HL-60 (cell line): ENCODE results near the gene MTX2.

Experiments used
- POLR2AphosphoS5 ChIP-seq: IDR thresholded peaks from 2 replicates; pipeline ENCODE4 v1.6.1; 2012; ENCODE audit warnings: low read depth
- TF ChIP-seq, protein P1 (sequence below): IDR thresholded peaks from one replicate; pipeline ENCODE4 v1.5.1; 2011; ENCODE audit warnings: low read length, control low read depth, inconsistent platforms; ENCODE audit not compliant: insufficient read depth
- TF ChIP-seq, protein P2 (sequence below): IDR thresholded peaks from 2 replicates; pipeline ENCODE4 v1.6.1; 2012; ENCODE audit warnings: low read depth; ENCODE audit not compliant: insufficient replicate concordance

DNA sequence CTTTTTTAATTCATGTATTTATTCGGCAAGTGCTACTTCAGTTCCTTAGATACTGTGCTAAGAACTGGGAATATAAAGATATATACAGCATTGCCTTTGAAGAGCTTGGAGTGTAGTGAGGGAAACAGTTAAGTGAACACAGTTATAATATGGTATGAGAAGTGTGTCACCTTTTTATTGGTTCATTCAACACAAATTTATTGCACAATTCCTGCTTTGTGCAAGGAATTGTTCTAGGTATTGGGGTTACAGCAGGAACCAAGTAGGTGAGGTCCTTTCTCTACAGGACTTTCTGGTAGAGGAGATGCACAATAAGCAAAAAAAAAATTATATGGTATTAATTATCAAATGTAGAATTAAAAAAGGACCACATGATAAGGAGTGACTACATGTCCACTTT is 65.5 kb downstream of the MTX2 start:
- TF ChIP-seq, protein P1, sequence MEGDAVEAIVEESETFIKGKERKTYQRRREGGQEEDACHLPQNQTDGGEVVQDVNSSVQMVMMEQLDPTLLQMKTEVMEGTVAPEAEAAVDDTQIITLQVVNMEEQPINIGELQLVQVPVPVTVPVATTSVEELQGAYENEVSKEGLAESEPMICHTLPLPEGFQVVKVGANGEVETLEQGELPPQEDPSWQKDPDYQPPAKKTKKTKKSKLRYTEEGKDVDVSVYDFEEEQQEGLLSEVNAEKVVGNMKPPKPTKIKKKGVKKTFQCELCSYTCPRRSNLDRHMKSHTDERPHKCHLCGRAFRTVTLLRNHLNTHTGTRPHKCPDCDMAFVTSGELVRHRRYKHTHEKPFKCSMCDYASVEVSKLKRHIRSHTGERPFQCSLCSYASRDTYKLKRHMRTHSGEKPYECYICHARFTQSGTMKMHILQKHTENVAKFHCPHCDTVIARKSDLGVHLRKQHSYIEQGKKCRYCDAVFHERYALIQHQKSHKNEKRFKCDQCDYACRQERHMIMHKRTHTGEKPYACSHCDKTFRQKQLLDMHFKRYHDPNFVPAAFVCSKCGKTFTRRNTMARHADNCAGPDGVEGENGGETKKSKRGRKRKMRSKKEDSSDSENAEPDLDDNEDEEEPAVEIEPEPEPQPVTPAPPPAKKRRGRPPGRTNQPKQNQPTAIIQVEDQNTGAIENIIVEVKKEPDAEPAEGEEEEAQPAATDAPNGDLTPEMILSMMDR: no peak
- no peak for TF ChIP-seq POLR2AphosphoS5
- TF ChIP-seq, protein P2, sequence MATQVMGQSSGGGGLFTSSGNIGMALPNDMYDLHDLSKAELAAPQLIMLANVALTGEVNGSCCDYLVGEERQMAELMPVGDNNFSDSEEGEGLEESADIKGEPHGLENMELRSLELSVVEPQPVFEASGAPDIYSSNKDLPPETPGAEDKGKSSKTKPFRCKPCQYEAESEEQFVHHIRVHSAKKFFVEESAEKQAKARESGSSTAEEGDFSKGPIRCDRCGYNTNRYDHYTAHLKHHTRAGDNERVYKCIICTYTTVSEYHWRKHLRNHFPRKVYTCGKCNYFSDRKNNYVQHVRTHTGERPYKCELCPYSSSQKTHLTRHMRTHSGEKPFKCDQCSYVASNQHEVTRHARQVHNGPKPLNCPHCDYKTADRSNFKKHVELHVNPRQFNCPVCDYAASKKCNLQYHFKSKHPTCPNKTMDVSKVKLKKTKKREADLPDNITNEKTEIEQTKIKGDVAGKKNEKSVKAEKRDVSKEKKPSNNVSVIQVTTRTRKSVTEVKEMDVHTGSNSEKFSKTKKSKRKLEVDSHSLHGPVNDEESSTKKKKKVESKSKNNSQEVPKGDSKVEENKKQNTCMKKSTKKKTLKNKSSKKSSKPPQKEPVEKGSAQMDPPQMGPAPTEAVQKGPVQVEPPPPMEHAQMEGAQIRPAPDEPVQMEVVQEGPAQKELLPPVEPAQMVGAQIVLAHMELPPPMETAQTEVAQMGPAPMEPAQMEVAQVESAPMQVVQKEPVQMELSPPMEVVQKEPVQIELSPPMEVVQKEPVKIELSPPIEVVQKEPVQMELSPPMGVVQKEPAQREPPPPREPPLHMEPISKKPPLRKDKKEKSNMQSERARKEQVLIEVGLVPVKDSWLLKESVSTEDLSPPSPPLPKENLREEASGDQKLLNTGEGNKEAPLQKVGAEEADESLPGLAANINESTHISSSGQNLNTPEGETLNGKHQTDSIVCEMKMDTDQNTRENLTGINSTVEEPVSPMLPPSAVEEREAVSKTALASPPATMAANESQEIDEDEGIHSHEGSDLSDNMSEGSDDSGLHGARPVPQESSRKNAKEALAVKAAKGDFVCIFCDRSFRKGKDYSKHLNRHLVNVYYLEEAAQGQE: no peak
